ENCODE results near the gene DYNLRB1.
A peak's percentile ranks its signal among the peaks of the same experiment; 100 is the strongest.
"Not testable (repeated sequence)": the region's sequence is repeated elsewhere in the genome, so short reads cannot be mapped to it uniquely, and the experiment has no call there.

Gene DYNLRB1

GRCh38 chr20:34511891-34512265 lies 4.3 kb upstream of the DYNLRB1 start:
- no peak for DNase-seq (ENCODE audit: low read depth, low spot score)

DNA sequence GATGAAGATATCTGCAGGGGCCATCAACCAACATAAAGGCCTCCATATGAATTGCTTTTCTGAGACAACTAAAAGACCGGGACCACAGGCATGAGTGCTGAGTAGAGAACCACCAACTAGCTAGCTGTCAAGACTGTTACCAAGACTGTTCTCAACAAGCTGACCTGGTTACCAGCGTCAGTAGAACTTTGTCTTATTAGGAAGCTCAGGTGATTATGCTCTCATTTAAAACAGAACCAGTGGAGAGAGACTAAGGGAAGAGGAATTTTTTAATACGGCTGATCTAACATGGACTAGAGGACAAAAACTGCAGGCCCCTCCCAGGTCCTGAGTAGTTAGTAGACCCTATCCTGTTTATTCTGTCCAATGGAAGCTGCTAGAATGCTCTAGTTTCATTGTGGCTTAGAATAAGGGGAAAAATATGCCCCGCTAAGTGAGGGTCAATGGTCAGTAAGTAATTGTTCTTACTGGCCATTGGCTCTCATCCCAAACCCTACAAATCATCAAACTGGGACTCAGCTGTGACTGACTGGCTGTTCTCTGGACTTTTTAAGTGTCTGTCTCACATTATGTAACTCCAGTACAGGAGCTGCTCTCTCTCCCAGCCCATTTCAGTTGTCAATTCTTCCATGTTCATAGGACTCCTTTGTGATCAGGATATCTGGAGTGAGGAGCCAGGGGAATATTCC lies 3.8 kb upstream of the DYNLRB1 start:
- no peak for DNase-seq (ENCODE audit: low read depth, low spot score)

- no peak for DNase-seq (ENCODE audit: low read depth, low spot score)
Measured at GRCh38 chr20:34512955-34513419, 3.2 kb upstream of the DYNLRB1 start.

- DNase-seq (ENCODE audit: low read depth, low spot score): not testable (repeated sequence)
Measured at GRCh38 chr20:34514034-34514433, 2.2 kb upstream of the DYNLRB1 start.

DNA sequence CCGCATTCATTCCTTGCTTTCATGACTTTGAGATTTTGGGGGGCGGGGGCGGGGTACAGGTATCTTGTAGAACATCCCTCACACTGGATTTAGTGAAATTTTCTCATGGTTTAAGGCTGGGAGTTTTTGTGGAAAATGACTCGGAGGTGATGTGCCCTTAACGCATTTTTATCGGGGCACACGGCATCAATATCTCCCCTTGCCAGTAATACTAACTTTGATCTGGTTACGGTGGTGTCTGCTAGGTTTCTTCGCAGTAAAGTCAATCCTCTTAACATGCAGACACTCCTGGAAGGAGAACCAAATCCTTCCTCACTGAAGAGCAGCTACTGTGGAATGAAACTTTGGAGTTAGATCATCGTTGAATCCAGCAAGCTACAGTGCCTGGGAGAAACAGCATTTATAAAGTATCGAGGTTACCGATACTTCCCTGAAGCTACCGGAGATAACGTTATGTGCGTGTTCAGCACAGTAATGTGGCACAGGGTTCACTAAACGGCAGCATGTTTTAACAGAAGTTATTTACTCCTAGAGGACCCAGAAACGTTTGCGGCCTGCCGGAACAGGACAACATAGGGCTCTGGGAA lies 1.2 kb upstream of the DYNLRB1 start:
- DNase-seq (ENCODE audit: low read depth, low spot score): no peak

GRCh38 chr20:34515484-34516246 lies 557 bp upstream of the DYNLRB1 start:
- DNase-seq (ENCODE audit: low read depth, low spot score): peak; percentile 91

DNA sequence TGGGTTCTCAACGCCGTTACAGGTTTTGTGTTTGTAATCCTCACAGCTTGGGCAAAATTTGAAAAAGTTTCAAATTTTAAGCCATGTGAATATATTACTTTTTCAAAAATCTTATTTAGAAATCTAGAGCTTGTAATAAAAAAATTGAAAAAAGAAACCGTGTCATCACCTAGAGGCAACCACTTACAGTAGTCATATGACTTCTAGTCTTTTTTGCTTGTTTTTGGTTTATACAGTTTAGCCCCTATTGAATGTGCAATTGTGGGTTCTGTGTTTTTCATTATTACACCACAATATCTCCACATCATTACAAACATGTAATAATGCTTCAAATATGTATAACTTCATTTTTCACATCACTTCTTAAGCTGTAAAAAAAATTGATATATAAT lies 888 bp downstream of the DYNLRB1 start:
- no peak for DNase-seq (ENCODE audit: low read depth, low spot score)

DNA sequence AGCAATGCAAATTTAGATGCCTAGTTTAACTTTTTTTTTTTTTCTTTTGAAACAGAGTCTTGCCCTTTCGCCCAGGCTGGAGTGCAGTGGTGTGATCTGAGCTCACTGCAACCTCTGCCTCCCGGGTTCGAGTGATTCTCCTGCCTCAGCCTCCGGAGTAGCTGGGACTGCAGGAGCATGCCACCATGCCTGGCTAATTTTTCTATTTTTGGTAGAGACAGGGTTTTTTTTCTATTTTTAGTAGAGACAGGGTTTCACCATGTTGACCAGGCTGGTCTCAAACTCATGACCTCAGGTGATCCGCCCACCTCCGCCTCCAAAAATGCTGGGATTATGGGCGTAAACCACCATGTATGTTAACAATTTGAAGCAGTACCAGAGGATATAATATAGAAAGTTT lies 2.6 kb downstream of the DYNLRB1 start:
- DNase-seq (ENCODE audit: low read depth, low spot score): not testable (repeated sequence)

DNA sequence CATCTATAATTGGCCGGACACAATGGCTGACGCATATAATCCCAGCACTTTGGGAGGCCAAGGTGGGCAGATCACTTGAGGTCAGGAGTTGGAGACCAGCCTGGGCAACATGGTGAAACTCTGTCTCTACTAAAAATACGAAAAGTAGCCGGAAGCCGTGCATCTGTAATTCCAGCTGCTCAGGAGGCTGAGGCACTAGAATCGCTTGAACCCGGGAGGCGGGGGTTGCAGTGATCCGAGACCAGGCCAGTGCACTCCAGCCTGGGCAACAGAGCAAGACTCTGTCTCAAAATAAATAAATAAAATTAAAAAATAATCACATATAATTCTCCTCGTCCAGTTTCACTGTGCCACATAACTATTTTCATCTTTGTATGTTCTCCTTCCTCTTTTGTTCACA lies 3.6 kb downstream of the DYNLRB1 start:
- DNase-seq (ENCODE audit: low read depth, low spot score): not testable (repeated sequence)

GRCh38 chr20:34522969-34523871 lies 7.0 kb downstream of the DYNLRB1 start:
- peak; percentile 85 for DNase-seq (ENCODE audit: low read depth, low spot score)

DNA sequence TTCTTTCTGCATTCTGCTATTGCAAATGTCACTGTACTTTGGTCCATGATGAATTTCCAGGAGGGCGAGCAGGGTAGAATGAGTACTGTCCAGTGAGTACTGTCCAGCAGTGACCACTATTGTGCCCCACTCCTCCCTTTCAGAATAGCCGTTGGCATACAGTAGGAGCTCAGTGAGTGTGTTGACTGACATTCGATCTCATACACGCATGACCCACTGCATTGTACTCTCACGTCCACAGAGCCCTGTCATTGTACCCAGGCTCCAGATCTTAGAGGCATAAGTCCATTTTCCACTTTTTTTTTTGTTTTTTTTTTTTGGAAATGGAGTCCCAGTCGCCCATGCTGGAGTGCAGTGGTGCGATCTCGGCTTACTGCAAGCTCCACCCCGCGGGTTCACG lies 8.2 kb downstream of the DYNLRB1 start:
- no peak for DNase-seq (ENCODE audit: low read depth, low spot score)

GRCh38 chr20:34525342-34525708 lies 9.1 kb downstream of the DYNLRB1 start:
- no peak for DNase-seq (ENCODE audit: low read depth, low spot score)

DNA sequence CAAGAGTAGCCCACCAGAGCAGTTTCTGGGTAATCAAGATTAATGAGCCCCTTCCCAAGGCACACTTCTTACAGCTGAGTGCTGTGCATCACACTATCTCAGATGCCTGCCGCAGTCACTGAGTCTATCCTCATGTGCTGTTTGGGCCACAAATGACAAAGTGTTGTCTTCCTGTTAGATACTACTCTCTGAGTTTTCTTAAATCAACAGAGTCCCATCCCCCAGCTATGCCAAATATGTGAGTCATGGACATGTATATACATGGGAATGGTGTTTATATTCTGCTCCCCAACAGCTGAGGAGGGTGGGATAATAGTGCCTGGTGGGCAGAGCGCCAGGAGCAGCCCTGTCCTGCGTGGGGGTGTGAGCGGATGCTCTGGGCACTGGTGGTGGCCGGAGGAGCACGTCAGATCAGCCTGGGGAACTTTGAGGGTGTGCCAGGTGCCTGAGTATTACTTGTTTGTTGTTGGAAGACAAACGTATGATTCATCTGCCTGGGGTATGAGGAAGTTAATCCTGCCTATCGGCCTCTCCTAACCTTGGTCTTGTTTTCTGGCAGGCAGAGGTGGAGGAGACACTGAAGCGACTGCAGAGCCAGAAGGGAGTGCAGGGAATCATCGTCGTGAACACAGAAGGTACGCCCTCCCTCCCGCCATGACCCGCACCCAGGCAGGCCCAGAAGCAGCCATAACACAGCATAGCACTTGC lies 9.6 kb downstream of the DYNLRB1 start:
- DNase-seq (ENCODE audit: low read depth, low spot score): peak; percentile 45

- DNase-seq (ENCODE audit: low read depth, low spot score): no peak
Measured at GRCh38 chr20:34526466-34526865, 10.2 kb downstream of the DYNLRB1 start.

GRCh38 chr20:34527016-34527415 lies 10.8 kb downstream of the DYNLRB1 start:
- no peak for DNase-seq (ENCODE audit: low read depth, low spot score)

DNA sequence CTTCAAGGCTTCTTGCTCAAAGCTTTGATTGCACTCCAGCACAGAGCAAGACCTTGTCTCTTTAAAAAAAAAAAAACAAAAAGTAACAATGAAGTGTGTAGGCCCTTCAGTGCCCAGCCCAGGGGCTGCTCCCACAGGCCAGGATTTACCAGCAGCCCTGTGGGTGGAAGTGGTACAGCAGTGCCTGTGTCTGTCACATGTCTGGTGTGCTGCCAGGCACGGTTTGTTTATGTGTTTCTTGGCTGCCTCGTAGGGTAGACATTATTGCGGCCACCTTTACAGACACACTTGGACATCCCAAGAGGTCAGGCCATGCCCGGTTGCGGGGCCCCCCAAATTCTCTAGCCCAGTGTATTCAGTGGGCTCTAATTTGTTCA lies 12.7 kb downstream of the DYNLRB1 start:
- DNase-seq (ENCODE audit: low read depth, low spot score): no peak

DNA sequence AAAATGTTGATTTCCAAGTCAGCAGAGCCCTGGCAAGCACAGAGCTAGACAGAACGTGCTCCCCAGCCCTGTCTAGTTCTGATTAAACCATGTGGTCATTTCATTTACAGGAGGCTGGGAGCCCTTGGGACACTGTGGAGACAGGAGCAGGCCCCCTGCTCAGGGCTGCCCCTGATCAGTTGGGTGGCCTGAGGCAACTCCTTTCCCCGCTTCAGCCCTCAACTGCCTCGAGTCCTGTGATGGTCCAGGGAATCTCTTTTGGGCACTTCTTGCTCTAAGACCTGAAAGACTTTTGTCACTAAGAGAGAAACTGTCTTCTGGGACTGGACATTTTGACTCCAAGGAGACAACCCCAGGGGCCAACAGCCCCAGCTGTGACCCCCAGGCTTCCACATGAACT lies 13.5 kb downstream of the DYNLRB1 start:
- DNase-seq (ENCODE audit: low read depth, low spot score): no peak

DNA sequence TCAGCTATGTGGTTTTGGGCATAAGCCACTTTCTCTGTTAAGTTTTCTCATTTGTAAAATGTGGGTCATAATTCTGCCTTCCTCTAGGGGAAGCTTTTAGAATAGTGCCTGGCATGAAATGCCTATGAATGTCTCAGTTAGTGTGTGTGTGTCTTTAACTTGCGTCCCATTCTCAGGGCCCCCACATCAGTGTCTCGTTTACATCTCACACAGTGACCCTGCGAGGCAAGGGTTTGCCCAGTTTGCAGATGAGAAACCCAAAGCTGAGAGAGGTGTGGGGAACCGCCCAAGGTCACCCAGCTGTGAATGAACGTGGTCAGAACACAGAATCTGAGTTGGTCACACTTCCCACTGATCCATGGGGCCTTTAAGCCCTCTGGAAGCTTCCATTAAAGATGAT lies 14.1 kb downstream of the DYNLRB1 start:
- DNase-seq (ENCODE audit: low read depth, low spot score): no peak

DNA sequence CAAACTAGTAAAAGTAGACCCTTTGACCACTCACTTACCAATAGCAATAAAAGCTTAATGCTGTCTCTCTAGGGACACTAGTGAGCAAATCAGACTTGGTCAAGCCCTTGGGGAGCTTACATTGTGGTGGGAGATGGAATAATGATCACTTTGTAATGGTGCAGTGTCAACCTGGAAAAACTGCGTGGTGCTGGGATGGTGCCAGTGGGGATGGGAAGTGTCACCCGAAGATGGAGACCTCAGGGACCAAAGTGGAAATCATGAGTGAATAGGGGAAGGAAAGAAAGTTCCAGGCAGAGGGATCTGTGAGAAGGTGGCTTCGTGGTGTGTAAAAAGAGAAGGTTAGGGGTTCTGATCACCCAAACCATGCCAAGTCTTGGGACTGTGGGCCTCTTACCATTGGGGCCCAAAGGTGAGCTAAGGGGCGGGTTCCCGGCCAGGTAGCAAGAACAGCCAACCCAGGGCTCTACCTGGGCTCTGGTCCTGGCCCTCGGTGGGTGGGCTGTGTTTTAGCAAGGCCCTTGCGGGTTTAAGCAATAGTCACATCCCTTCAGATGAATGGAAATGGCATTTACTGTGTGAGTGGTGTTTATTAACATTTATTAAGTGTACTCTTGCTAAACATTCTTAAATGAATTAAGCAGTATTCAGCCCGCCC lies 15.5 kb downstream of the DYNLRB1 start:
- no peak for DNase-seq (ENCODE audit: low read depth, low spot score)

- no peak for DNase-seq (ENCODE audit: low read depth, low spot score)
Measured at GRCh38 chr20:34532320-34532719, 16.1 kb downstream of the DYNLRB1 start.

DNA sequence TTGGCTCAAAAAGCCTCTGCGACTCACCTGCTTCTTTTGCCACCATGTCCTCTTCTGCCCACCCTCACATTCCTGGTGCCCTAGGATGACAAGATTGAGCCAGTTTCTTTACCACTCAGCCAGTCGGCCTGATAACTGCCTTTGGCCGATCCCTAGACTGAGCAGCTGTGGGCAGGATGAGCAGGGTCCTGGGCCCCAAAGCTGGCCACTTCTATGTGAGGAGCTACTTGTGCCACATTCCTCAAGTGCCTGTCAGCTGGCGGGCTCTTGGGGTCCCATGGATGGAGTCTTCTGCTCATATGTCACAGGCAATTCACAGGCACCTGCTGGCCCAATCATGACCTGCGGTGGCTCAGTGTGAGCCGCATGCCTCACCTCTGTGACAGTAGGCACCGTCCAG lies 16.5 kb downstream of the DYNLRB1 start:
- no peak for DNase-seq (ENCODE audit: low read depth, low spot score)

Data from ELF-1 (cell line).